DOHH2 (cell line): ENCODE results near the gene NPTN.

Source experiments
- H3F3A ChIP-seq: fragments of 200-600 bp; sonication (generic), shearing (Covaris generic); 2 replicates; pipeline ENCODE4 v1.6.0; 2016; ENCODE audit warnings: antibody characterized with exemption, mild to moderate bottlenecking; ENCODE audit not compliant: control insufficient read depth, insufficient read depth
- H3K27ac ChIP-seq: fragments of 200-600 bp; sonication (generic); 2 replicates; pipeline ENCODE4 v1.5.1; 2014; ENCODE audit warnings: low read depth, mild to moderate bottlenecking, low read length, moderate library complexity
- H3K27me3 ChIP-seq: fragments of 200-600 bp; sonication (generic); 2 replicates; pipeline ENCODE4 v1.6.1; 2014; ENCODE audit warnings: mild to moderate bottlenecking, low read length, mixed read lengths; ENCODE audit not compliant: control insufficient read depth
- H3K36me3 ChIP-seq: fragments of 200-600 bp; sonication (generic); 2 replicates; pipeline ENCODE4 v1.6.1; 2014; ENCODE audit warnings: mild to moderate bottlenecking, low read length, moderate library complexity, mixed read lengths; ENCODE audit not compliant: control insufficient read depth
- H3K4me1 ChIP-seq: fragments of 200-600 bp; sonication (generic); 2 replicates; pipeline ENCODE4 v1.6.1; 2014; ENCODE audit warnings: mild to moderate bottlenecking, low read length, mixed read lengths; ENCODE audit not compliant: control insufficient read depth
- H3K4me2 ChIP-seq: fragments of 200-600 bp; sonication (generic); 2 replicates; pipeline ENCODE4 v1.6.0; 2014; ENCODE audit warnings: mild to moderate bottlenecking, low read length, moderate library complexity
- H3K4me3 ChIP-seq: fragments of 200-600 bp; sonication (generic); 2 replicates; pipeline ENCODE4 v1.5.1; 2014; ENCODE audit warnings: mild to moderate bottlenecking, low read length, mixed read lengths
- H3K79me2 ChIP-seq: fragments of 200-600 bp; sonication (generic); 2 replicates; pipeline ENCODE4 v1.6.1; 2014; ENCODE audit warnings: mild to moderate bottlenecking, low read length, mixed read lengths; ENCODE audit not compliant: control insufficient read depth
- H3K9me2 ChIP-seq: fragments of 200-600 bp; sonication (generic); replicated peaks from 2 replicates; pipeline ENCODE4 v1.6.1; 2014; ENCODE audit warnings: mild to moderate bottlenecking, low read length, mixed read lengths; ENCODE audit not compliant: control insufficient read depth
- H3K9me3 ChIP-seq: fragments of 200-600 bp; sonication (generic); 2 replicates; pipeline ENCODE4 v1.6.1; 2014; ENCODE audit warnings: antibody characterized with exemption, low read length, mixed read lengths; ENCODE audit not compliant: control insufficient read depth, insufficient read depth
- H4K20me1 ChIP-seq: fragments of 200-600 bp; sonication (generic); 2 replicates; pipeline ENCODE4 v1.6.0; 2014; ENCODE audit warnings: low read depth, mild to moderate bottlenecking, antibody characterized with exemption, low read length, moderate library complexity; ENCODE audit not compliant: control insufficient read depth, insufficient read depth
- EZH2phosphoT487 ChIP-seq: fragments of 200-600 bp; sonication (generic); IDR thresholded peaks from 2 replicates; pipeline ENCODE4 v1.6.1; 2017; ENCODE audit warnings: borderline replicate concordance, mild to moderate bottlenecking, antibody characterized with exemption, low read length, moderate library complexity, mixed read lengths
- TF ChIP-seq, protein P1 (sequence below): fragments of 200-600 bp; sonication (generic); IDR thresholded peaks from one replicate; pipeline ENCODE4 v1.5.1; 2014; ENCODE audit warnings: antibody characterized with exemption, mild to moderate bottlenecking, low read depth, low read length; ENCODE audit not compliant: poor library complexity, severe bottlenecking

Gene NPTN

DNA sequence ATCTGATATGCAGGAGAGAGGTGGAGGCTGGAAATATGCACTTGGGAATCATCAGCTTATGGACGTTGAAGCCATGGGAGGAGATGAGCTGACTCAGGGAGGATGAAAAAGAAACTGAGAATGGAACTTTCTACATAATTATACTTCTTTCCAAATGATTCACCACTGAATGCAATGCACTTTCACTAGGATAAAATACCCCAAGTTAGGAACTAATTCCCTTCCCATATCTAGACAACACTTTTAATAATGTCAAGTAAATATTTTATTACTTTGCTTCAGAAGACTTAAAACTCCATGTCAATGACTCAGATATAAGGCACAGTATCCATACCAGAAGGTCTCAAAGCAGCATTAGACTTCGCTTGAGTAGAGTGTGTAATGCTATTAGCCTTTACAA is 24.2 kb downstream of the NPTN start:
- Histone ChIP-seq H3K79me2 (peaks cover 97% of the 10 kb centered on the region), H3K27ac (no peak overlapping the region), H3K36me3 (no peaks in the 10 kb centered on the region), H3F3A (no peaks in the 10 kb centered on the region), H3K4me3 (no peak overlapping the region), H3K9me3 (no peaks in the 10 kb centered on the region), H4K20me1 (peaks cover 33% of the 10 kb centered on the region; the same call in 1 of the 2 replicates), H3K9me2 (no peaks in the 10 kb centered on the region), H3K4me1 (peaks cover 39% of the 10 kb centered on the region), H3K4me2 (no peak overlapping the region), H3K27me3 (no peaks in the 10 kb centered on the region)
- TF ChIP-seq, protein P1, sequence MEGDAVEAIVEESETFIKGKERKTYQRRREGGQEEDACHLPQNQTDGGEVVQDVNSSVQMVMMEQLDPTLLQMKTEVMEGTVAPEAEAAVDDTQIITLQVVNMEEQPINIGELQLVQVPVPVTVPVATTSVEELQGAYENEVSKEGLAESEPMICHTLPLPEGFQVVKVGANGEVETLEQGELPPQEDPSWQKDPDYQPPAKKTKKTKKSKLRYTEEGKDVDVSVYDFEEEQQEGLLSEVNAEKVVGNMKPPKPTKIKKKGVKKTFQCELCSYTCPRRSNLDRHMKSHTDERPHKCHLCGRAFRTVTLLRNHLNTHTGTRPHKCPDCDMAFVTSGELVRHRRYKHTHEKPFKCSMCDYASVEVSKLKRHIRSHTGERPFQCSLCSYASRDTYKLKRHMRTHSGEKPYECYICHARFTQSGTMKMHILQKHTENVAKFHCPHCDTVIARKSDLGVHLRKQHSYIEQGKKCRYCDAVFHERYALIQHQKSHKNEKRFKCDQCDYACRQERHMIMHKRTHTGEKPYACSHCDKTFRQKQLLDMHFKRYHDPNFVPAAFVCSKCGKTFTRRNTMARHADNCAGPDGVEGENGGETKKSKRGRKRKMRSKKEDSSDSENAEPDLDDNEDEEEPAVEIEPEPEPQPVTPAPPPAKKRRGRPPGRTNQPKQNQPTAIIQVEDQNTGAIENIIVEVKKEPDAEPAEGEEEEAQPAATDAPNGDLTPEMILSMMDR: no peak
- TF ChIP-seq EZH2phosphoT487: no peak

DNA sequence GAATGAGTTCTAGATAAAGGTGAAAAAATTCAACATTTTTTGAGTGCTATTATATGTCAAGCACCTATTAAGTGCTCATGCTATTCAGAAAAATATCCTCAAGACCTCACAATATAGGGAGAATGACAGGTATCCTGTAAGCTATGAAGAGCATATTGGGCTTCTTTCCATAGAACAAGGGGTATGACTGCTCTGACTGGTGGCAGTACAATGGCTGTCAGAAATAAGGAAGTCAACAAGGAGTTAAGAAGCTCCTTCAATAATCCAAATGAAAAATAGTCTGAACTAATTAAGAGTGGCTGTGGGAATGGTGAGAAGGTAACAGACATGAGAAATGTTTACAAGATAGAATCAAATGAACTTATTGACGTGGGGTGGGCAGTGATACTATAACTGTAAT is 24.7 kb downstream of the NPTN start:
- Histone ChIP-seq H3K4me1 (peaks cover 39% of the 10 kb centered on the region), H3K36me3 (no peaks in the 10 kb centered on the region), H3K9me3 (no peaks in the 10 kb centered on the region), H3K9me2 (no peaks in the 10 kb centered on the region), H3K4me2 (no peak overlapping the region), H4K20me1 (peaks cover 33% of the 10 kb centered on the region; the same call in 1 of the 2 replicates), H3K27ac (no peak overlapping the region), H3K4me3 (no peak overlapping the region), H3K27me3 (no peaks in the 10 kb centered on the region), H3K79me2 (peaks cover 97% of the 10 kb centered on the region), H3F3A (no peaks in the 10 kb centered on the region)
- TF ChIP-seq, protein P1: no peak
- TF ChIP-seq EZH2phosphoT487: no peak

DNA sequence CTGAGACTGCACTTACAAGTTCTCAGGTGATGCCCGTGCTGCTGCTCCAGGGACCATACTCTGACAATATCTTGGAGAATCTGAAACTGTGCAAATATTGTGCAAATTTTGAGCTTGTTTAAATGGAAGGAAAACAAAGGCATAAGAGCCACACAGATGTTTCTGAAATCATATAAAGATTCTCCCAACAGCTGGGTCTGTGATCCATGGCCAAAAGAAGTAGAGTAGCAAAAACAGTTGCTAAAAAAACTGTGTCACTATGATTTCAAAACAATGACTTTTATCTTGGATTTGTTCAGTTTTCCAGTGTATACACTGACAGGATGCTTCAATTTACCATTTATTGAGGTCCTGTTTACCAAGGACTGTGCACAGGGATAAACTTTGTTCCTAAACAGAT is 25.3 kb downstream of the NPTN start:
- no peak for TF ChIP-seq EZH2phosphoT487
- TF ChIP-seq, protein P1: no peak
- no peaks in the 10 kb centered on the region for H3K9me2 ChIP-seq

DNA sequence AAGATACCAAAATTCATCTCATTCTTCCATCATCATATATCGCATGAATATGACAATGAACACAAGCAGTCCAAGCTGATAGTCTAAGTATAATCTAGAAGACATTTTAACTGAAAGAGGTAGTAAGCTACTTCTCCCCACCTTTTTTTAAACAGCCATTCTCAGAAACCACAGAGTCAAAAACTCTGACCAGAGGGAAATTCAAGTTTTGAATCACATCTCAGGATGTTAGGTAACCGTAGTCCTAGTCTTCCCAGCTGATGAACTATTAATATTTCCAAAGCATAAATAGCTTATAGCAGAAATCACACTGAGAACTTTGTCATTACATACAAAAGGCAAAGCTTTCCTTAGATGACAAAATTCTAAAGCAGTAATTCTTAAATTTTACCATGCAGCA is 25.8 kb downstream of the NPTN start:
- H3K4me3 ChIP-seq: no peak overlapping the region
- peaks cover 41% of the 10 kb centered on the region; the same call in 1 of the 2 replicates for H4K20me1 ChIP-seq
- no peak overlapping the region for H3K27ac ChIP-seq
- no peaks in the 10 kb centered on the region for H3K36me3 ChIP-seq
- no peak overlapping the region for H3K4me2 ChIP-seq
- no peaks in the 10 kb centered on the region for H3K27me3 ChIP-seq
- H3K79me2 ChIP-seq: peaks cover 99% of the 10 kb centered on the region
- no peaks in the 10 kb centered on the region for H3K9me2 ChIP-seq
- H3K4me1 ChIP-seq: peaks cover 43% of the 10 kb centered on the region
- H3F3A ChIP-seq: no peaks in the 10 kb centered on the region
- no peaks in the 10 kb centered on the region for H3K9me3 ChIP-seq
- TF ChIP-seq EZH2phosphoT487: no peak
- TF ChIP-seq, protein P1: no peak

More for the DNA sequence above, 25.3 kb downstream of the NPTN start:
- Histone ChIP-seq H3K27me3 (no peaks in the 10 kb centered on the region), H3K4me2 (no peak overlapping the region), H3K27ac (no peak overlapping the region), H3K79me2 (peaks cover 97% of the 10 kb centered on the region), H3F3A (no peaks in the 10 kb centered on the region), H3K9me3 (no peaks in the 10 kb centered on the region), H3K4me1 (peaks cover 39% of the 10 kb centered on the region), H4K20me1 (peaks cover 37% of the 10 kb centered on the region; the same call in 1 of the 2 replicates), H3K4me3 (no peak overlapping the region), H3K36me3 (no peaks in the 10 kb centered on the region)
